Measurements from ENCODE around the gene PNPLA4.
A peak's percentile ranks its signal among the peaks of the same experiment; 100 is the strongest.

Gene PNPLA4, protein sequence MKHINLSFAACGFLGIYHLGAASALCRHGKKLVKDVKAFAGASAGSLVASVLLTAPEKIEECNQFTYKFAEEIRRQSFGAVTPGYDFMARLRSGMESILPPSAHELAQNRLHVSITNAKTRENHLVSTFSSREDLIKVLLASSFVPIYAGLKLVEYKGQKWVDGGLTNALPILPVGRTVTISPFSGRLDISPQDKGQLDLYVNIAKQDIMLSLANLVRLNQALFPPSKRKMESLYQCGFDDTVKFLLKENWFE

DNA sequence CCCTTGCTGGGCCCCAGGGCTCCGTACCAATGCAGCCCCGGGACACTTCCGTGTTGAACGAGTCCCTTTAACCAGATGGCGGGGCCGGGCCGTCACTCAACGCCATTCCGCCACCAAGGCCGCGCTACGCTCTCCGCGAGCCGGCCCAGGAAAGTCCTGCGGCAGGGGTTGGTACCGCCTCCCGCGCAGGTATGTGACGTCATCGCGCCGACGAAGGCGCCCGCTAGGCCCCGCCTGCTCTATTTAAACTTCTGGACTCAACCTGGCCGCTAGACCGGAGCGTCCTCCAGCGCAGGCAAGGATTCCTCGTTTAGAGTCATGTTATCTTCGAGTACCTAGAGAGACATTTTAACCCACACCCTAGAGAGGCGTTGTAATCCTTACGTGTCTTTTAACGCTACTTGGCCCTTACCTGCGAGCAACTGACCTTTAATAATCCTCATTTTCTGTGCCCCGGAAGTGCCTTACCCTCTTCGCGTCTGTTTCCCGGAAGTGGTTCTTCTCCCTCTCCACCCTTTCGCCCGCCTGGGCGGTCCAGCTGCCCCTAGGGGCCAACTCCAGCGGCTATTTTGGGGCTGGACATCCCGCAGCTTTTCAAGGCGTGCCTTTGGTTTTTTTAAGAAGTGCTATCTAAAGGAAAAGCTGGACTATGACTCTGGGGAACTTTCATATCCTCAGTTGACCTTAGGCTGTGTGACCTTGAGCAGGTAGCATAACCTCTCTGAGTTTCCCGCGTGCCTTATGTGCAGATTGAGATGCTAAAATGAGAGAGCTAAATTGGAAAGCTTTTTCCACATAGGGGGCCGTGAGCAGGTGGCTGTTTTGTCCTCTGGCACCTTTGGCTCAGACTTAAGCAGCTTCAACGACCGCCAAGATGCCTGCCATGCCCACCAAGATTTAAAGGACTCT is at the start of gene PNPLA4:
PNPLA4 (minus strand) TSS at position 155 of the 909 bp plus-strand sequence. CDS start 1,294 bp downstream, outside the sequence.
- DNase-seq = peak; percentile 60

DNA sequence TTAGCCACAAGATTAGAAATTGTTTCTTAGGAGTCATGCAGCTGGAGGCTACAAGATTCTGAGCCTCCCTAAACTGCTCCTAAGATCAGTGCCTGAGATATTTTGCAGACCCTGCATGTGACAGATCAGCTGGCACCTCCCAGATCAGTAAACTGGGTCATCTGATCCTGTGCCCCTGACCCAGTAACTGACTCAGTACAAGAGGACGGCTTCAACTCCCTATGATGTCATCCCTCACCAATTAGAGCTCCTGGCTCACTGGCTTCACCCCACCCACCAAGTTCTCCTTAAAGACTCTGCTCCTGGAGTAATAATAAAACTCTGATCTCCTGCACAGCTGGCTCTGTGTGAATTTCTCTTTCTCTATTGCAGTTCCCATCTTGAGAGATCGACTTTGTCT is 45.4 kb upstream of the PNPLA4 start:
- DNase-seq = no peak

DNA sequence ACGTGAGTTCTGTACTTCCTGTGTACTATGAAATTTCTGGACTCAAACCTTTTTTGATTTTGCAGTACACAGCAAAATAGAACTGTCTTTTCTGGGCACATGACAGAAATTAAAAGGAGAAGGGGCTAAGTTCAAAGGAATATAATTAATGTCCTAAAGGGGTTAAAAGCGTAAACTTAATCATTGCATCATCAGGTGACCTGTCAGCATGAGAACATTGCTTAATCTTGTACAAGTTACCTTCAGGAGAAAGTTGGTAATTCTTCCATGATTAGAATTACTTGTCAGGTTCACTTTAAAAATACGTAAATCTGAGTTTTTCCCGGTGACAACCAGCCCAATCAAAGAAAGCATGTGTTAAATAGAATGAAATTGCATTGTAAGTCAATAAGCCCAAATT is 43.2 kb upstream of the PNPLA4 start:
- DNase-seq = no peak

DNA sequence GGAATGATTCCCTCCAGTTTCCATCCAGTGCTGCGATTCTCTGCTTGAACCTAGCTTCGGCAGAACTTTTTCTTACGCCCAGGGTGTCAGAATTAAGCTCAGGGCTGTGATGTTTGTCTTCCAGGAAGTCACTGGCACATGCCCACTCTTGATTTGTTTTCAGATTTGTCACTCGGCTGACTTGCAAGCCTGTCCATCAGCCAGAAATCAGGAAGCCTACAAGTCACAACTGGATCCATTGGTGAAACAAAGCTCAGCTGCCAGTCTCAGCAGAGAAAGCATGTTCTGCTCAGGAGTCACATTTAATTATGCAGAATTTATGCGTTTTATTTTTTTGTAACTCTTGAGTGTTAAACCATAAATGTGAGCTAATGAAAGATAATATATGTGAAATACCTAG is 38.2 kb upstream of the PNPLA4 start:
- DNase-seq = no peak

DNA sequence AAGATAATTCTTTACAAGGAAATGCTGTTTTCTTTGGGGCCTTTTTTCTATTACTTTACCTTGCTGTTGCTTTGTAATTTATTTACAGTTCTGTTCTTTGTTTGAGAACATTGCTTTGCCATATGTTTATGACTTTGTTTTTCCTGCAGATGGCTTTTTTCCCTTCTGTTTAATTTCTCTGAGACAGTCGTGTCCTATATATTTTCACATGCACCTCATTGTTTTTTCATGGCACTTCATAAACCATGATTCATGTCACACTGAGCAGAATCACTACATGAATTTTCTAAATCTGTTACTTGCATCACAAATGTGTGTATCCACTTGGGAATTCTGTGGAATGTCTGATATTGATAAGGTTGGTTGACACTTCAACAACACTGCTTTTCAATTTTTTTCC is 33.0 kb upstream of the PNPLA4 start:
- no peak for DNase-seq

DNA sequence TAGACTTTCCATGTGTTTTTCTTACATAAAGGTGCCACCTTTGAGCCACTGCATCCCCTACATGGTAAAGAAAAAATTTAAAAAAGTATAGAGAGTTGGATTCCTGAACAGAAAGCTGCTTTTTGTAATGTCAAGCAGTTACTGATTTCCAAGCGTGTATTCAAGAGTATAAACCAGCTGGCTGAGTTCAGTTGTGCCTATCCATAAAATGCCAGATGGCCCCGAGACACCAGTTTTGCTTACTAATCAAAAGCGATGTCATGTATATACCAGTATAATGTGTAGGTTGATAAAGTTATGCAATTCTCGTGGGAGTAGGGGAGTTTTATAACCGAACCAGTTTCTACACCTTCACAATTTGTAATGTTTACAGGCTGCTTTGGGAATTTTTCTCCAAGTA is 26.2 kb upstream of the PNPLA4 start:
- no peak for DNase-seq

DNA sequence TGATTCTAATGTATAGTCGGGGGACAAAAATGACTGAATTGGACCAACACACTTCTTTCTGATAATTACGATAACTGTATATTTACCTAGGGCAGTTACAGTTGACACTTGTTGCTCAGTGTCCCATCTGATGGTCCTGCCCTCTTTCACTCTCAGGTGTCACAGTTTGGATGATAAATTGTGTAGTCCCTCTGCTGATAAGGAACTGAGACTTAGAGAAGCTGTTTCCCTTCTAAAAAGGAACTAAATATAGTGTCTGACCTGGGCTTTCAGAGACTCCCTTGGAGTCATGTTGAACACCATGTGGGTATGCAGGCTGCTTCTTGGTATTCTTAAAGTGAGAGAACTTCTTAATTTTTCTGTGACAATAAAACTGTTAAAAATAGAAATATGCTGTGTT is 23.7 kb upstream of the PNPLA4 start:
- DNase-seq = no peak

DNA sequence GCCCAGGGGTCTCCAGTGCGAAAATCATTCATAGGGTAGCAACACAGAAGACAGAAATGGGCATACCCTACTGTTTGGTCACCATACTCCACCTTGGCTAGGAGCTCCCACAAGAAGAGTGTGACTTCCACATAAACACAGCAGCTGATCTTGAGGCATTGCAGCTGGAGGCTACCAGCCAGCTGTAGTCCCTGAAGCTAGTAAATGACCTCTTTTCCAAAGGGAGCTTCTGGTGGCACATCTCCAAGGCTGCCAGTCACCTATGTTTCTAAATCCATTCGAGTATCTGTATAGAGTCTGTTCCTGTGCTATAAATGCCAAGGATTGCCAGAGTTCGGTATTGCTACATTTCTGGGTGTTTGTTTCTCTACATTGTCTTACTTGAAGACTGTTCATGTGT is 21.3 kb upstream of the PNPLA4 start:
- DNase-seq = no peak

DNA sequence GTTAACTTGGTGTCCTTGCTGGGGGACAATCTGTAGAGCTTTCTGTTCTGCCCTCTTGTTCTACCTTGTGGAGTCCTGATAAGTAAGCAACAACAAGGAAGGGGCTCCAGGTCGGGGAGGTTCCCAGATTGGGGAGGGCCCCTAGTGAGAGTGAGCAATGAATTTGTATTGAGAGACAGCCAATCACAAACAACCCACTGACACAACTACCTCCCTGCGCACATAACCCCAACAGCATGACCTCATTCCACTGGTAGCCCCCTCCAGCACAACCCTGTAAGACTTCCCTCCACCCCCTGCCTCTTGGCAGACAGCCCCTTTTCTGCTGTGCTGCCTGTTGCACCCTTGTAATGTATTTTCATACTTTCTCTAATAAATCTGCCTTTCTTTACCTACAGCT is 19.7 kb upstream of the PNPLA4 start:
- no peak for DNase-seq

DNA sequence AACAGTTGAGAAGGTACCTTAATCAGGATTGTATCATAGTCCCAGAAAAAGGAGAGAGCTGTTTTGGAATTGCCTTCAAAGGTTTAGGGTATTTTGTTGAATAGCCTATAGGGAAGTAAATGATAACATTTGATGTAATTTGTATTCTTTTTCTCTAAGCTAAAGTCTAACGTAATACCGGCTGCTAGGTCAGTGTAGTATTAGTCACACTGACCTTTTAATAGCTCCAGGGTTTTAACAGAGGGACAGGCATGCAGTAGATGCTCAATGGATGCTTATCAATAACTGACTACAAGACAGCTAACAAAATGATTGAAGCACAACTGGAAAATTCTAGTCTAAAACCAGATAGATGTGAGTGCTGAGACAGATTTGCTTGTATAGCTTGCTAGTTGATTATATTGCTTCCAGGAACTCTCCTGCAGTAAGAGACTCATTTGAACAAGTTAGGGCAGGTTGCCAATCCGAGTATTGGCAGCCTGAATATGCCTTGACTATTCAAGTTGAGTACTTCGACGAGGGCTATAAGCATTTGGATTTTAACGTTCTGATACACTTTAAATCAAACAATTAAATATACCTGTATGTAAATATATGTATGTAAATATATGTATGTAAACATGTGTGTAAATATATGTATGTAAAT is 16.5 kb upstream of the PNPLA4 start:
- no peak for DNase-seq

DNA sequence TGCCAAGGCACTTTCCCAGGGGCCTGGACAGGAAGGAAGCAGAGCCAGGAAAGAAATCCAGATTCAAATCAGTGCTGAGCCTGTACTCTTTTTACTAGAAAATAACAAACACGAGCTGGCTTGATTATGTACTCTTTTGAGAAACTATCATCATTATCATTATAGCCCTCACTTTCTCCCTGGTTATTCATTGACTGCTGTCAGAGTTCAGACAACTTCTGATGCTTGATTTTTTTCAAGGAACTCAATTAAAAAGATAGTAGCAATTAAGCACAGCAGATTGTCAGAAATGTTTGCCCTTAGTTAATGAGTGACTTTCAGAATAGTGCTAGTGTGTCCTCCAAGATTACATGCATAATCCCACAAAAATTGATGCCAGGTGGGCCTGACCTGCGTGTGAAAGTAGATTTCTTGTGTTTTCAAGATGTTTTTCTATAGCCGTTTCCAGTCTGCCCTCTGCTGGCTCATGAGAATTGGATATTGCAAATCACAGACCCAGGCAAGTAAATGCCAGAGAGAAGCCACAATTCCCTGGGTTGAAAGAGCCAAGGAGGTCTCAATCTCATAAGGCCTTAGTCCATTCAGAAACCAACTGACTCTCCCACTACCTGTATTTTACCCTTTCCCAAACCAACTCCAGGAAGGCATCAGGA is 14.3 kb upstream of the PNPLA4 start:
- DNase-seq = no peak

DNA sequence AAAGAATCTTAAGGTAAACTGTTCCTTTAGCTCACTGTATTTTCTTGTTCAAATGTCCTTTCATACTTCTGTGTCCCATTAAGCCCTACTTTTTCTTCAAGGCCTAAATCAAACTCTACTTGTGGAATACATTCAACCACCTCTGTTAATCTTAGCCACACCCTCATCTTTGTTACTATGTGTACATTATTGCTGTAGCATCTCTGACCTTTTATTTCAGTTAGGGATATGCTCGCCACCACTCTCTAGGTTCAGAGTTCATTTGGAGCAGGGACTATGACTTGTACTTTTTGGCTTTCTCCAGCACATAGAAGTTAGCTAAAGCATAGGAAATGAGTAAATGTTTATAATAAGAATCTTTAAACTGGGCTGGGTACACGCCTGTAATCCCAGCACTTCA is 6.8 kb upstream of the PNPLA4 start:
- DNase-seq = no peak

DNA sequence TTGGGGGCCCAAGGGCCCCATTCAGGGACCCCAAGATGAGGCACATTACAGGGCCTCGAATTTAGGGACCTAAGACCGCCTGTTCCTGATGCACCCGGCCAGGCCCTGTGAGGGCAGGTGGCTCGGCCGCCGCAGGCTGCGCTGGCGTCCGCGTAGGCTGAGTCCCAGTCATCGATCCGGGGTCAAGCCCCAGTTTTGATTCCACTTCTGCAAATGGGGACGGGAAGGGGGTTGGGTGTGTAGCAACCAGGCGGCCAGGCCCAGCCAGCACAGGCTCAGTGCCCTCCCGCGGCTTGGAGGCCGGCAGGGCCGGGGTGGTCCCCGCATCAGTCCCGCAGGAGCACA is 327 bp downstream of the PNPLA4 start:
- DNase-seq = no peak

DNA sequence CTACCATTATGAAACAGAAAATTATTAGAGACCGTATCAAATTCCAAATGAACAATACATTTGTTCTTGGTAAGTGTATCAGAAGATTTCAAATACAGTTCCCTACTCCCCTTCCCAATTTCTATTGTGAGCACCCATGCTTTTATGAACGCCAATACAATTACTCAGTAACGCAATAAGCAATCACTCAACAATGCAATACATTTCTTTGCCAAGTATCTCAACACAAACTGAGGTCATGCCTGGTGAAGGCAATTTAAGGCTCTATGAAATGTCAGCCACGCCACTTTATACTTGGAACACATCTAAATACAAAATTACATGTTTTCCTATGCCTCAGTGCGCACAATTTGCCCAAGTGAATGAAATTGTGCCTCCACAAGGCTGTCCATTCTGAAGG is 712 bp downstream of the PNPLA4 start:
- no peak for DNase-seq

DNA sequence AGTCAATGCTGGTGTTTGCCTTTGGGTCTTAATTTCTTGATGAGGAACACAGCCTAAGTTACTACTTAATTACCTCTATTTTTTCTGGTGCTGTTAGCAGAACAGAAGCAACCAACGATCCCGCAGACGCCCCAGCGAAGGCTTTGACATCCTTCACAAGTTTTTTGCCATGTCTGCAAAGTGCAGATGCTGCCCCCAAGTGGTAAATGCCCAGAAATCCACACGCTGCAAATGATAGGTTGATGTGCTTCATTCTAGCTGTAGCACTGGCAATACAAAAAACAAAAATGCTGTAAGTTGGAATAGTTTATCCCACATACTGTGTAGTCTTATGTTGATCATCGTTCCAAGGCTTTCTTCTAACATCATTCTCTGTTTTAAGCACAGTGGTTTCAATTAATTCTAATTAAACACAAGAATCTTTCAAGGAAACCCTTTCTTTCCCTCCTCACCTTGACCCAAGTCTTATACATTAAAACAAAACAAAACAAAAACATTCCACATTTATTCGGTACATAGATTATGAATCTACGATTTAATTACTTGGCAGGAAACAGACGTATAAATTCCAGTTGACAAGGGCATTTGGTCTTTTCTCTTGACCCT is 1.2 kb downstream of the PNPLA4 start:
- peak; percentile 17 for DNase-seq

DNA sequence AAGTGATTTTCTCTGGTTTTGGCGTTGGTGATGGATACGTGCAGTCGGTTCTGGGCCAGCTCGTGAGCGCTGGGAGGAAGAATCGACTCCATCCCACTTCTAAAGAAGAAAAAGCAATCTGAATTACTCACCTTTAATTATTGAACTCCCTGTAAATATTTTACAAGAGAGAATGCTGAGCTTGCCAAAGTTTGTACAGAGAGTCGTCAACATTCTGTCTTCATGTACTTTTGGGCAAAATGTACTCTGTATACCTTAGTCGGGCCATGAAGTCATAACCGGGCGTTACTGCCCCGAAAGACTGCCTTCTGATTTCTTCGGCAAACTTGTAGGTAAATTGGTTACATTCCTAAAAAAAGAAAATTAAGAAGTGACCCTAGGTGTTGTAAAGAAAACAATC is 5.5 kb downstream of the PNPLA4 start:
- no peak for DNase-seq

DNA sequence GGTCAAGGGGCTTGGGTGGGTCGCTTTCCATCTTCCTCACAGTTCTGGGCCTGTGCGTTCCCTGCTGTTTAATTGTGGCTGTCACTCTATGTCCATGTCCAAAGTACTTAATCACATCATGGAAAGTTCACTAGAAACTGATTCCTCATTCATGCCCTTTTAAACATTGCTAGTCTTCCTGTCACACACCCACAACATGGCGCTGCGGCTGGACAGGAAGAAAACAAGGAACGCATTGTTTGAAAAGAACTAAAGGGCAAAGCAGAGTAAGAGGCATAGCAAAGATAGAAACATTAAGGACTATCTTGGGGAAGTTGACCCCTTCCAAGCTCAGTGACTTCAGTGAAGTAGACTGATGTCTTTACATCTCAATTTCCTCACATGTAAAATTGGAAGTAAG is 18.4 kb downstream of the PNPLA4 start:
- no peak for DNase-seq

DNA sequence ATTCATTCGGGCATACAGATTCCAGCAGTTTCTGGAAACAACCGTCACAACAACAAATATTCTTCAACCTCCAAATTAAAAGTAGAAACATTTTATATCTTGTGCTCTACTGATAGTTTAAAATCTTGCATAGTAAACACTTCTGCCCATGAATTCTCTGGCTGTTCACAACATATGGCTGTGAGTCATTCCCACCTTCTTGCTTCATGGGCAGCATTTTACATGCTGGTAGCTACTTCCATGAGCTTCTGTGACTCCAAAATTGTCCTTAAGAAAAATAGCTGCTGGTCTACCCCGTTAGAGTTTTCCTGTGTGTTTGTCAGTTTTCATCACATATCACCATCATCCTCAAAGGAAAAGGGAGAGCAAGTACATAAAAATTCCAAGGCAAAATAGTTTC is 22.7 kb downstream of the PNPLA4 start:
- DNase-seq = no peak

DNA sequence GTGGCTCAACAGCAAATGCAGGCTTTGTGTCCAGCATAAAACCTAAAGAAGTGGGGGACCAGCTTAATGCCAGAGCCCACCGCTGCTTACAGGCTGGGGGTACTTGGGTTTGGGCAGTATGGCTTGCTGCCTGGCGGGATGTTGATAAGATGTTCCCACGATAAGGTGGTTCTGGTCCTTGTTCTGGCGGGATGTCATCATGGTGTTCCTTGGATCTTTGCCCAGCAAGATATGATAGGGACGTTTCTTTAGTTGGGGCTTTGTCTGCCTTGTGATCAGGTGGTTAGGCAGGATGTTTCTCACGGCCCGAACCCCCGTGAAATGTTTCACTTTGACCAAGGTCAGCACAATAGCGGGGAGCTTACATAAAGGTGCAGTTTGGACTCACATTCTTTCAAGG is 35.3 kb downstream of the PNPLA4 start:
- no peak for DNase-seq

DNA sequence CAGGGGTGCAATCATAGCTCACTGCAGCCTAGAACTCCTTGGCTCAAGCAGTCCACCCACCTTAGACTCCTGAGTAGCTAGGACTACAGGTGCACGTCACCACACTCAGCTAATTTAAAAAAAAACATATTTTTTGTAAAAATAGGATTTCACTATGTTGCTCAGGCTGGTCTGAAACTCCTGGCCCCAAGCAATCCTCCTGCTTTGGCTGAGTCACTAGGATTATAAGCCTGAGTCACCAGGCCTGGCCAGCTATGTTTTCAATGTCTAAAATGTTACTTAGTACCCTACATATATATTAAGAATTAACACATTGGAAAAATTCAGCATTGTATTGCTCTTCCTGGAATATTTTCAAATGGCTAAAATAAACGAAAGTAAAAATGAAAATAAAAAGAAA is 37.5 kb downstream of the PNPLA4 start:
- no peak for DNase-seq

DNA sequence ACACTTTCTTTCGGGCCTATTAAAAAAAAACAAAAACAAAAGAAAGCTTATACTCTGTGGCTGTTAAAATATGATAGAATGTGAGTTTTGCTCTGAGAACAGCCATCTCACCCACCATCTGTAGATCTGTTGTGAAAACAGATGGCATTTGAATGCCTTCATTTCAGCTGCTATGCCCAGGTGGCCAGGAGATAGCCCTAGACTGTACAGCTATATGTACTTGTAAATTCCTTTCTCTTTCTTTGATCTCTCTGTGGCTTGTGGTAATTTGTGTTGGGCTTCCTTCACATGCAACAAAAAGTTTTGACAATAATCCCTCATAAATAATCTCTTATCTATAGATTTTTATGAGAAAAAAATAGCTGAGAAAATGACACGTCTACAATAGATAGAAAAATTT is 38.1 kb downstream of the PNPLA4 start:
- no peak for DNase-seq

DNA sequence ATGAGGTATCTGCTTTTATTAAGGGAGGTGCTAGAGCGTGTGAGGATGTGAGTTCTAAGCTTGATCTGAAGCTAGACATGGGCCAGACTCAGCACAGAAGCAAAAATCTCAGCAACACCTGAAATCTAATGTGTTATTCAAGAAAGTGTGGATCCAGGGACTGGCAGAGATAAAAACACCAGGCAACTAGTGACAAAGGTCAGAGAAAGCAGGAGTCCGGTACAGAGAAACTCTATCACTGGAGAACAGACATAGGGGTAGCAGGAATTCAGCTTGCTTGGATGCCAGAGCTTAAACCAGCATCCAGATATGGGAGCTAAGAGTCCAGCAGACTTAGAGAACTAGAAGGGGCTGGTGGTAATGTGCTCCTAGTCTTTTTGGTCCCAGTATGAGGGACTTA is 50.3 kb downstream of the PNPLA4 start:
- DNase-seq = no peak

DNA sequence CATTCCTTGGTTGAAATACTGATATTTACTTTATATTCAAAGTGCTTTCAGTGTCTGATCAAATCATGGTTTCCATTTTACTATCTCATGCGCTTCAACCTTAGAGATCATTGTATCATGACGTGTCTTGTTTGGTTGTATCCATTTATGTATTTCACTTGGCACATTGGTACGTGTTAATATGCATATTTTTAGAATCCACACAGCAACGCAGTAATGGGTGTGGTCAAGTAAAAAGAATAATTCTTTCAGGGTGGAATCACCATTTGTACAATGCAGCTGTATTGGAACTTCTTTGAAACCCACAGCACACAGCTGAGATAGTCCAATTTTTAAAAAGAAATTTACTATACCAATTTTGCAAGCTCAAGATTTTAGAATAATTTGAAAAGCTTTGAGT is 55.2 kb downstream of the PNPLA4 start:
- DNase-seq = no peak

All from NCI-H2081 treated with DMSO at 0.1 percent for 48 hours (cell line).